GM12878 (cell line): ENCODE results near the gene ZBTB32. TPM values are rescaled to one million over a fixed set of nuclear protein-coding genes. Genes with fewer than 3 reads are reported as not detected.

ENCODE experiments used
- ATAC-seq: fragments of 200-7000 bp; cut with Tn5 transposase; 3 replicates; pipeline ENCODE4 v1.9.1; 2020; ENCODE audit warnings: mild to moderate bottlenecking, moderate library complexity
- BruUV-seq: library from RNA; stranded (reverse); fragments of 400-500 nt; replicated peaks from 2 replicates; lab custom pipeline; 2021; lab: Mats Ljungman, UMichigan
- CTCF ChIA-PET: fragments of 300-600 bp; sonication (Branson Sonifier 250); formaldehyde crosslinking; extraction: SDS; loops from one replicate; lab custom pipeline; 2021; ENCODE audit warnings: inconsistent platforms; lab: Yijun Ruan, JAX
- POLR2A ChIA-PET: fragments of 350-600 bp; formaldehyde crosslinking; extraction: SDS; loops from one replicate; lab custom pipeline; 2021; ENCODE audit warnings: inconsistent platforms; lab: Charles Lee
- RAD21 ChIA-PET: fragments of 300-600 bp; sonication (Branson Sonifier 250); formaldehyde crosslinking; loops from one replicate; lab custom pipeline; 2023; ENCODE audit warnings: antibody characterized with exemption; ENCODE audit not compliant: unreplicated experiment; lab: Charles Lee
- SMC1A ChIA-PET: fragments of 300-600 bp; sonication (Branson Sonifier 250); formaldehyde crosslinking; loops from one replicate; lab custom pipeline; 2023; ENCODE audit not compliant: unreplicated experiment, uncharacterized antibody; lab: Charles Lee
- DNase-seq: peaks from one replicate; pipeline ENCODE4 v3.0.0-alpha.2; 2011; ENCODE audit warnings: low read depth, low spot score
- FAIRE-seq: peaks from 3 replicates; lab custom pipeline; 2011; peaks lifted over from hg19 to GRCh38; lab: Jason Lieb, UNC
- H2AFZ ChIP-seq: 2 replicates; pipeline ENCODE4 v1.6.0; 2011; ENCODE audit warnings: low read depth, low read length, control low read depth; ENCODE audit not compliant: control insufficient read depth
- H3K27ac ChIP-seq: 2 replicates; pipeline ENCODE4 v1.5.1; 2011; ENCODE audit warnings: control low read depth; ENCODE audit not compliant: control insufficient read depth, insufficient read depth
- H3K27me3 ChIP-seq, 2 experiments: replicated peaks in 1 of 2; 2 replicates each; pipeline versions ENCODE4 v1.6.0 to v1.6.1; 2011; ENCODE audit warnings: low read length in 1 of 2; ENCODE audit not compliant: control insufficient read depth in 2 of 2, insufficient read depth in 2 of 2
- H3K36me3 ChIP-seq, 2 experiments: 2 replicates each; pipeline ENCODE4 v1.5.1; 2011; ENCODE audit warnings: low read length in 1 of 2; ENCODE audit not compliant: control insufficient read depth in 2 of 2, insufficient read depth in 2 of 2
- H3K4me1 ChIP-seq: 2 replicates; pipeline ENCODE4 v1.6.1; 2011; ENCODE audit warnings: mild to moderate bottlenecking, low read length, moderate library complexity, mixed read lengths; ENCODE audit not compliant: control insufficient read depth, insufficient read depth
- H3K4me2 ChIP-seq: 2 replicates; pipeline ENCODE4 v1.6.0; 2011; ENCODE audit warnings: control low read depth; ENCODE audit not compliant: control insufficient read depth, insufficient read depth
- H3K4me3 ChIP-seq: fragments of 200-600 bp; sonication (generic); 2 replicates; pipeline ENCODE4 v1.5.1; 2016
- H3K79me2 ChIP-seq: 2 replicates; pipeline ENCODE4 v1.6.0; 2011; ENCODE audit warnings: low read length; ENCODE audit not compliant: control insufficient read depth, insufficient read depth
- H3K9ac ChIP-seq: 2 replicates; pipeline ENCODE4 v1.8.0; 2011; ENCODE audit warnings: low read length, control low read depth, mixed read lengths; ENCODE audit not compliant: control insufficient read depth, insufficient read depth
- H3K9me3 ChIP-seq: replicated peaks from 3 replicates; pipeline ENCODE4 v1.5.1; 2011; ENCODE audit warnings: mild to moderate bottlenecking, low read length; ENCODE audit not compliant: control insufficient read depth, insufficient read depth
- H4K20me1 ChIP-seq: 2 replicates; pipeline ENCODE4 v1.6.0; 2011; ENCODE audit not compliant: control insufficient read depth, insufficient read depth
- CHD1 ChIP-seq: IDR thresholded peaks from 2 replicates; pipeline ENCODE4 v1.6.1; 2012; ENCODE audit warnings: low read depth, low read length, improper control_type of control experiment
- CHD2 ChIP-seq: IDR thresholded peaks from 2 replicates; pipeline ENCODE4 v1.6.1; 2011; ENCODE audit warnings: low read depth, low read length, improper control_type of control experiment, borderline replicate concordance
- CREB1 ChIP-seq: IDR thresholded peaks from 2 replicates; pipeline ENCODE4 v1.6.1; 2012; ENCODE audit warnings: low read depth, mild to moderate bottlenecking, inconsistent platforms
- EED ChIP-seq: sonication (generic); IDR thresholded peaks from 2 replicates; pipeline ENCODE4 v1.6.1; 2016; ENCODE audit warnings: antibody characterized with exemption, low read depth
- JUND ChIP-seq: IDR thresholded peaks from 2 replicates; pipeline ENCODE4 v1.6.1; 2012; ENCODE audit warnings: low read depth, mild to moderate bottlenecking, low read length, improper control_type of control experiment, moderate library complexity
- KDM1A ChIP-seq: fragments of 200-600 bp; sonication (generic); IDR thresholded peaks from 2 replicates; pipeline ENCODE4 v1.6.1; 2016; ENCODE audit warnings: borderline replicate concordance
- MEF2A ChIP-seq: IDR thresholded peaks from 2 replicates; pipeline ENCODE4 v1.6.1; 2011; ENCODE audit warnings: low read depth, mild to moderate bottlenecking, low read length, moderate library complexity; ENCODE audit not compliant: insufficient read depth
- MTA2 ChIP-seq: fragments of 450-650 bp; IDR thresholded peaks from 2 replicates; pipeline ENCODE4 v1.6.1; 2016; ENCODE audit warnings: low read depth, mild to moderate bottlenecking, moderate library complexity
- NFYB ChIP-seq: IDR thresholded peaks from 2 replicates; pipeline ENCODE4 v1.6.1; 2011; ENCODE audit warnings: low read depth, mild to moderate bottlenecking, low read length, improper control_type of control experiment, moderate library complexity; ENCODE audit not compliant: insufficient read depth
- RFX5 ChIP-seq: IDR thresholded peaks from 2 replicates; pipeline ENCODE4 v1.6.1; 2011; ENCODE audit warnings: low read depth, low read length, improper control_type of control experiment
- SREBF1 ChIP-seq: IDR thresholded peaks from 2 replicates; pipeline ENCODE4 v1.6.1; 2012; ENCODE audit warnings: mild to moderate bottlenecking, low read length
- TARDBP ChIP-seq: IDR thresholded peaks from 2 replicates; pipeline ENCODE4 v1.6.1; 2016; ENCODE audit warnings: borderline replicate concordance
- TCF12 ChIP-seq: IDR thresholded peaks from 2 replicates; pipeline ENCODE4 v1.6.1; 2011; ENCODE audit warnings: low read depth, mild to moderate bottlenecking, low read length
- ZNF207 ChIP-seq: fragments of 450-650 bp; IDR thresholded peaks from 2 replicates; pipeline ENCODE4 v1.6.1; 2014; ENCODE audit warnings: antibody characterized with exemption, mild to moderate bottlenecking, borderline replicate concordance
- ZNF217 ChIP-seq: fragments of 450-650 bp; IDR thresholded peaks from 2 replicates; pipeline ENCODE4 v1.6.1; 2017; ENCODE audit warnings: antibody characterized with exemption, mild to moderate bottlenecking
- WGBS: methylation state at CpG from one replicate; pipeline ENCODE4 v1.1.6; 2016; ENCODE audit warnings: low lambda C conversion rate; ENCODE audit not compliant: insufficient replicate concordance, insufficient coverage; ENCODE audit errors: missing lambda C conversion rate; 5-methylcytosine and 5-hydroxymethylcytosine counted together
- in situ Hi-C: fragments of 300-500 bp; cut with MboI; formaldehyde crosslinking; loops from 9 replicates; pipeline ENCODE4 v1.14.3; 2018; ENCODE audit warnings: mixed read lengths
- intact Hi-C: fragments of 100-400 bp; cut with micrococcal nuclease; formaldehyde crosslinking; loops from one replicate; pipeline ENCODE4 v1.14.2; 2022; ENCODE audit not compliant: unreplicated experiment
- polyA plus RNA-seq, 11 experiments: library from polyadenylated mRNA; depleted of rRNA in 4 of 11; unstranded in 6 of 11; stranded (reverse) in 5 of 11; fragments of >200 nt; fragmentation: Nextera tagmentation in 4 of 11; fragmentation: Illumina TruSeq in 1 of 11; extraction: Ambion mirVana in 4 of 11; extraction: Trizol in 1 of 11; gene quantifications; 1 replicate in 1 of 11; 2 replicates in 10 of 11; pipeline versions ENCODE4 v1.2.1 to v1.2.3, GENCODE V29; 2011 to 2016; ENCODE audit warnings: inconsistent platforms in 2 of 11, missing spikeins in 2 of 11, low read depth in 1 of 11
- total RNA-seq, 4 experiments: library from RNA; depleted of rRNA in 3 of 4; stranded (reverse); fragments of >200 nt in 3 of 4; fragmentation: Illumina TruSeq in 1 of 4; extraction: Trizol in 1 of 4; gene quantifications; 2 replicates each; pipeline versions ENCODE4 v1.2.1 to v1.2.3, GENCODE V29; 2013 to 2021
- TF ChIP-seq, protein P1 (sequence below): fragments of 450-650 bp; IDR thresholded peaks from 2 replicates; pipeline ENCODE4 v1.6.1; 2016; ENCODE audit warnings: mild to moderate bottlenecking
- TF ChIP-seq, protein P2 (sequence below): fragments of 450-650 bp; IDR thresholded peaks from 2 replicates; pipeline ENCODE4 v1.6.1; 2017; ENCODE audit warnings: antibody characterized with exemption, mild to moderate bottlenecking, moderate library complexity

Gene ZBTB32
- total and polyA plus RNA-seq, 10 of the 15 experiments (the other 5 are each of a cell fraction or from before 2014, with no cell fraction given) = 1.0 to 46.7 (median 16.0) TPM

DNA sequence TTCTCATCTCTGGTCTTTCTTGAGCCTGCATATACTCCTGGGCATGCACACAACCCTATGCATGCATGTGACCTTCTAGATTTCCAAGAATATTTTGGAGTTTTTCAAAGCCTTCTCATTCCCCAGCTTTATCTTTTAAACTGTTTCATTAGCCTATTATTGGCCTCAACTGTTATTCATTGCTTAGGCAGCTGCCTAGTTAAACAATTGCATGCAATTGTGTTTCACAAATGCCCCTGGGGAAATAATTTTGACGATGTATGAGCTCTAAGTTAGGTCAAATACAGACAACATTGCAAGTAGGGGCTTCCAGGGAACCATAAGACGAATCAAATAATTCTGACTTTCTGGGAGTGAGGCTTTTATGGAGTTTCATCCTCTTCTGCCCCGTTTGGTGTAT is 40.4 kb upstream of the ZBTB32 start:
- BruUV-seq = no TSS peak
- H3K36me3 ChIP-seq = peaks cover 0 to 8% of the 10 kb centered on the region in 2 experiments; a peak in 2 of 4 replicates
- no peaks in the 10 kb centered on the region for H3K4me1 ChIP-seq
- no peaks in the 10 kb centered on the region for H3K79me2 ChIP-seq
- TF ChIP-seq TARDBP (no peak), SREBF1 (no peak), ZNF207 (no peak), MTA2 (no peak), CHD1 (no peak)
- no peaks in the 10 kb centered on the region for H3K9me3 ChIP-seq
- no peak overlapping the region for H3K4me3 ChIP-seq
- intact Hi-C loops = no loop called here
- no peaks in the 10 kb centered on the region for H4K20me1 ChIP-seq
- H3K27me3 ChIP-seq = no peaks in the 10 kb centered on the region
- ChIA-PET POLR2A (no interaction called here), SMC1A (no interaction called here), CTCF (interaction anchor here (0.5 kb wide), 1 partner anchor 63 kb away, joined by 3 read pairs; no protein-coding TSS in a partner anchor), RAD21 (interaction anchor here (1.3 kb wide), 1 partner anchor 84 kb away, joined by 4 read pairs; the partner anchor contains the start of gene LIN37)
- in situ Hi-C loops = no loop called here
- DNase-seq (no peak), FAIRE-seq (no peak), ATAC-seq (no peak)
- no peak overlapping the region for H3K9ac ChIP-seq
- H3K4me2 ChIP-seq = no peak overlapping the region
- 73% methylated on average over 3 of the region's 3 CpGs for WGBS
- H2AFZ ChIP-seq = no peak overlapping the region
- no peak overlapping the region for H3K27ac ChIP-seq

DNA sequence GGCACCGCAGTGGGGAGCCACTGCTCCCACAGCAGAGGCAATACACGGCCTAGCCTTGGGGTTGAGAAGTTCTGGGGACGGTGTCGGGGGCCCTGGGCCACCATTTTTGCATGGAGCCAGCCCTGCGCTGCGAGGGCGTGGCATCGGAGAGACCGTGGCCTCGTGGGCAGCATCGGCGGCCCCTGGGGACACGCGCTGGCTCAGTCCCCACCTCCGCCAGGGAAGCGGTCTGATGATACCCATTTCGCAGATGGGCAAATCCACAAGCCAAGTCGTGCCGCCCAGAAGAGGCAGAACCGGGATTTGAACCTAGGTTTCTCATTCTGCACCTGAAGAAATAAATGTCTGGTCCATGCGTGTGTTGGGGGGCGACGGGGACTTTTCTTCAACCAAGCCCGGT is 39.2 kb upstream of the ZBTB32 start:
- ChIA-PET RAD21 (no interaction called here), CTCF (no interaction called here), SMC1A (no interaction called here), POLR2A (no interaction called here)
- DNase-seq (no peak), FAIRE-seq (no peak), ATAC-seq (no peak)
- Histone ChIP-seq H3K9ac (no peak overlapping the region), H3K4me3 (no peak overlapping the region), H3K27ac (no peak overlapping the region), H4K20me1 (no peaks in the 10 kb centered on the region), H3K36me3 (peaks cover 0 to 4% of the 10 kb centered on the region in 2 experiments; a peak in 2 of 4 replicates), H3K79me2 (no peaks in the 10 kb centered on the region), H3K27me3 (no peaks in the 10 kb centered on the region), H2AFZ (no peak overlapping the region), H3K9me3 (no peaks in the 10 kb centered on the region), H3K4me2 (no peak overlapping the region), H3K4me1 (no peaks in the 10 kb centered on the region)
- no TSS peak for BruUV-seq
- 92% methylated on average over 24 of the region's 24 CpGs for WGBS
- in situ Hi-C loops = no loop called here
- intact Hi-C loops = no loop called here
- TF ChIP-seq, protein P1, sequence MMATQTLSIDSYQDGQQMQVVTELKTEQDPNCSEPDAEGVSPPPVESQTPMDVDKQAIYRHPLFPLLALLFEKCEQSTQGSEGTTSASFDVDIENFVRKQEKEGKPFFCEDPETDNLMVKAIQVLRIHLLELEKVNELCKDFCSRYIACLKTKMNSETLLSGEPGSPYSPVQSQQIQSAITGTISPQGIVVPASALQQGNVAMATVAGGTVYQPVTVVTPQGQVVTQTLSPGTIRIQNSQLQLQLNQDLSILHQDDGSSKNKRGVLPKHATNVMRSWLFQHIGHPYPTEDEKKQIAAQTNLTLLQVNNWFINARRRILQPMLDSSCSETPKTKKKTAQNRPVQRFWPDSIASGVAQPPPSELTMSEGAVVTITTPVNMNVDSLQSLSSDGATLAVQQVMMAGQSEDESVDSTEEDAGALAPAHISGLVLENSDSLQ = no peak
- TF ChIP-seq EED (no peak), JUND (no peak), KDM1A (no peak), MEF2A (no peak), CREB1 (no peak), ZNF217 (no peak), CHD2 (no peak), TCF12 (no peak), RFX5 (no peak), NFYB (no peak)
- TF ChIP-seq, protein P2, sequence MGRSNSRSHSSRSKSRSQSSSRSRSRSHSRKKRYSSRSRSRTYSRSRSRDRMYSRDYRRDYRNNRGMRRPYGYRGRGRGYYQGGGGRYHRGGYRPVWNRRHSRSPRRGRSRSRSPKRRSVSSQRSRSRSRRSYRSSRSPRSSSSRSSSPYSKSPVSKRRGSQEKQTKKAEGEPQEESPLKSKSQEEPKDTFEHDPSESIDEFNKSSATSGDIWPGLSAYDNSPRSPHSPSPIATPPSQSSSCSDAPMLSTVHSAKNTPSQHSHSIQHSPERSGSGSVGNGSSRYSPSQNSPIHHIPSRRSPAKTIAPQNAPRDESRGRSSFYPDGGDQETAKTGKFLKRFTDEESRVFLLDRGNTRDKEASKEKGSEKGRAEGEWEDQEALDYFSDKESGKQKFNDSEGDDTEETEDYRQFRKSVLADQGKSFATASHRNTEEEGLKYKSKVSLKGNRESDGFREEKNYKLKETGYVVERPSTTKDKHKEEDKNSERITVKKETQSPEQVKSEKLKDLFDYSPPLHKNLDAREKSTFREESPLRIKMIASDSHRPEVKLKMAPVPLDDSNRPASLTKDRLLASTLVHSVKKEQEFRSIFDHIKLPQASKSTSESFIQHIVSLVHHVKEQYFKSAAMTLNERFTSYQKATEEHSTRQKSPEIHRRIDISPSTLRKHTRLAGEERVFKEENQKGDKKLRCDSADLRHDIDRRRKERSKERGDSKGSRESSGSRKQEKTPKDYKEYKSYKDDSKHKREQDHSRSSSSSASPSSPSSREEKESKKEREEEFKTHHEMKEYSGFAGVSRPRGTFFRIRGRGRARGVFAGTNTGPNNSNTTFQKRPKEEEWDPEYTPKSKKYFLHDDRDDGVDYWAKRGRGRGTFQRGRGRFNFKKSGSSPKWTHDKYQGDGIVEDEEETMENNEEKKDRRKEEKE = no peak
